ENCODE measurements around the gene IL31RA. TPM values are rescaled to one million over a fixed set of nuclear protein-coding genes. Genes with fewer than 3 reads are reported as not detected.

IL31RA gene
- total and polyA plus RNA-seq, 2 of the 13 experiments (the other 11 are each of a cell fraction or from before 2014, with no cell fraction given) = not detected

- TF ChIP-seq FOXK1 (CRISPR knock-in tag; IDR thresholded peaks at IDR 0.05; ENCODE audit: borderline replicate concordance, low read depth) (no peak), PHB2 (IDR thresholded peaks at IDR 0.05; ENCODE audit: partially characterized antibody) (no peak), GPBP1L1 (CRISPR knock-in tag; IDR thresholded peaks at IDR 0.05) (no peak), ATRX (CRISPR knock-in tag; IDR thresholded peaks at IDR 0.05; ENCODE audit: borderline replicate concordance) (no peak), HOXA5 (CRISPR knock-in tag; IDR thresholded peaks at IDR 0.05) (no peak), LRRFIP1 (CRISPR knock-in tag; conservative IDR thresholded peaks at IDR 0.05) (no peak), RNF2 (conservative IDR thresholded peaks at IDR 0.05; ENCODE audit: low read depth) (no peak), GATAD1 (CRISPR knock-in tag; IDR thresholded peaks at IDR 0.05) (no peak), CREM (IDR thresholded peaks at IDR 0.05) (no peak), CREM (CRISPR knock-in tag; IDR thresholded peaks at IDR 0.05) (no peak), MAF1 (CRISPR knock-in tag; IDR thresholded peaks at IDR 0.05; ENCODE audit: borderline replicate concordance) (no peak), ZFP91 (CRISPR knock-in tag; IDR thresholded peaks at IDR 0.05; ENCODE audit: borderline replicate concordance) (no peak), ZFP82 (CRISPR knock-in tag; IDR thresholded peaks at IDR 0.05; ENCODE audit: borderline replicate concordance) (peak; percentile 70), FOXM1 (CRISPR knock-in tag; IDR thresholded peaks at IDR 0.05) (no peak), ZBTB37 (CRISPR knock-in tag; IDR thresholded peaks at IDR 0.05) (0 out of 2 replicates have a peak, but pooled peaks have one; percentile 59), ZNF142 (CRISPR knock-in tag; IDR thresholded peaks at IDR 0.05) (no peak)
Measured at GRCh38 chr5:55933377-55934114, 82.4 kb downstream of the IL31RA start (continued).

Data from HepG2 (cell line).